IPS-11a (cell line): Measurements from ENCODE around the gene EIF4E3.

ENCODE experiments used
- H3K4me3 ChIP-seq: one replicate; pipeline ENCODE4 v1.5.1; 2013; ENCODE audit warnings: low read depth, low read length, control low read depth

Gene EIF4E3

GRCh38 chr3:71690341-71690841 lies 34.8 kb downstream of the EIF4E3 start:
- H3K4me3 ChIP-seq: no peak overlapping the region

GRCh38 chr3:71689291-71689690 lies 35.9 kb downstream of the EIF4E3 start:
- no peak overlapping the region for H3K4me3 ChIP-seq

DNA sequence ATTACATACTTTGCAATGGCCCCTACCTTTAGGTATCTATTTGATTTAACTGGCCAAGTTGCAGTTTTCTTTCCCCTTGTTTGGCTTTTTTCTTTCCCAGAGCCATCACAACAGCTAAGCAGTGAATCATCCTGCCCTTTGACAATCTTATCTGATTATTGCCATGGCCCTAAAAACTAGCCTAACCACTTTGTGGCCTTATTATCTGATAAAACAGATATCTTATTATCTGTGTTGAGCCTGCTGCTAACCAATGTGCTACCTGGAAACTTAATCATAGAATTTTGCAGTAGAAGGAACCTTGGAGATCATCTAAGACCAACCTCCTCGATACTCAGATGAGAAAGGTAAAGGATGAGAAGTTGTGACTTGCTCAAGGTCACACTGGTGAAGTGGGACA lies 37.1 kb downstream of the EIF4E3 start:
- no peak overlapping the region for H3K4me3 ChIP-seq

DNA sequence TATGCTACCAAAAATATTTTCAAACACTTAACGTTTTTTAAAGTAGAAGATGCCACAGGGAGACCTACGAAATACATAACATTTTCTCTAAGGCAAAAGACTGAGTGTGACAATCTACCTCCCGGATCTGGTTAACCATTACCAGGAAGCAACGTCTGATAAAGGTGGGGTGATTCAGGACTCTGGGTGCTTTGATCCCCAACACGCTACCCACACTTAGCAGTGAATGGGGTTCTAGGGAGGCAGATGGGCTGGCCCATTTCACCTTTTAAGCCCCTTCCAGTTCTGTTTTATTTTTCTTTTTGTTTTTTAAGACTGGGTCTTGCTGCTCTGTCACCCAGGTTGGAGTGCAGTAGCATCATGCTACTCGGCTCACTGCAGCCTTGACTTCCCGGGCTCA lies 39.5 kb downstream of the EIF4E3 start:
- H3K4me3 ChIP-seq: no peak overlapping the region

DNA sequence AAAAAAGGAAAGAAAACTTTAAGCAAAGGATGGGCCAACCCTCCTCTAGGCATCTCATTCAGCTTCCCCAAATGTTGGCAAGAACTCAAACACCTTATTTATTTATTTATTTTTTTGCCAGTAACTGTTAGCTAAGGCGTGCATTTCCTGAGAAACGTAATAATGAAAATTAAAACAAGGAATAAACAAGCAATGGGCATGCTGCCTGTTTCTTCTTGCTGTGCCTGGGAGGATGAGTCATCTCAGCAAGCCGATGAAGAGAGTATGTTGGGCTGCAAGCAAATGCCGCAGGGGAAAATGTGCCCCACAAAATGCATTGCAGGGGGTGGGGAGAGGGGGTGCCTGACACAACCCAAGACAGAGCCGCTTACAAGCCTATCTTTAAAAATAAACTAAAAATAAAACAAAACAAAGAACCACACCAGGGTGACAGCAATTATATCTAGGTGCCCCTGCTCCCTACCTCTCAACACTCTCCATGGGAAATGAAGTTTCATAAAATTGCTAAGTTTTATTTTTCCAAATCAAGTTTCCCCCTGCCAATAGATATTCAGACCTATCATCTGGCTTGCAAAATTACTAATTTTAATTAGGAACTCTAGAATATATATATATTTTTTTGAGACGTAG lies 40.3 kb downstream of the EIF4E3 start:
- H3K4me3 ChIP-seq: no peak overlapping the region

- no peak overlapping the region for H3K4me3 ChIP-seq
Observed at GRCh38 chr3:71684046-71684756, 41.0 kb downstream of the EIF4E3 start.

GRCh38 chr3:71681224-71681668 lies 44.0 kb downstream of the EIF4E3 start:
- no peak overlapping the region for H3K4me3 ChIP-seq

DNA sequence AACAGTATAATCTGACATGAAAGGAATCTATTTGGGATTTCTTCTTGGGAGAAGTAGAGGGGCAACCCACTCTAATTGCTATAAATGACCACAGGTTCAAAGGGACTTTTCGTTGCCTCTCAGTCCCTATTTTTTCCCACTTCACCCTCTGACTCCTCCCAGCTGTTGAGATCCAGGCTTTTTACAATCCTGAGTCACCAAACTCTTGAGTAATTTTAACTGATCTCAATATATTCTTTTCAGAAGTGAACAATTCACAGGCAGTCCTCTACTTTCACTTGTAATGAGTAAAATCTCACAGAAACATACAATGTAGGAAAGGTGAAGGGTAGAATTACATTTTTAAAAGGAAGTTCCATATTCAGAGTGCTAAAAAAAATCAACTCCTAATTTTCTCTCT lies 44.6 kb downstream of the EIF4E3 start:
- H3K4me3 ChIP-seq: no peak overlapping the region

DNA sequence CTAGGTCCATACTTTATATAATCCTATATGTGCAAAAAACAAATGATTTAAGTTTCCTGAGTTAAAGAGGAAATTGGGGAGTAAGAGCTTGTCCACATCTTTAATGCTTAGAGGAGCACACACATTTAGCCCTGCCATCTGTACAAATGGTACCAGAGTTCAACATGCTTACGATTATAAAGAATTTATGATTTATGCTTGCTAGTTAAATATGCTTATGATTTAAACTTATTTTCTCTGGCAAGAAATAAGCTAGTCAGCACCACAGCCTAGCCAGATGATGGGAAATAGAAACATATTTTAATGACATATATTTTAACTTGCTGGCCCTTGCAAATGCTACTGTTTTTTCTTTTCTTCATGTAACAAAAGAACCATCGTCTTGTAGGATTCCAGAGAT lies 48.3 kb downstream of the EIF4E3 start:
- no peak overlapping the region for H3K4me3 ChIP-seq

- no peak overlapping the region for H3K4me3 ChIP-seq
Observed at GRCh38 chr3:71673486-71673885, 51.7 kb downstream of the EIF4E3 start.

- H3K4me3 ChIP-seq: no peak overlapping the region
Observed at GRCh38 chr3:71672807-71673206, 52.4 kb downstream of the EIF4E3 start.

- H3K4me3 ChIP-seq: no peak overlapping the region
Observed at GRCh38 chr3:71672340-71672739, 52.9 kb downstream of the EIF4E3 start.

GRCh38 chr3:71671216-71671845 lies 53.9 kb downstream of the EIF4E3 start:
- H3K4me3 ChIP-seq: no peak overlapping the region

GRCh38 chr3:71662568-71662967 lies 62.6 kb downstream of the EIF4E3 start:
- no peak overlapping the region for H3K4me3 ChIP-seq

DNA sequence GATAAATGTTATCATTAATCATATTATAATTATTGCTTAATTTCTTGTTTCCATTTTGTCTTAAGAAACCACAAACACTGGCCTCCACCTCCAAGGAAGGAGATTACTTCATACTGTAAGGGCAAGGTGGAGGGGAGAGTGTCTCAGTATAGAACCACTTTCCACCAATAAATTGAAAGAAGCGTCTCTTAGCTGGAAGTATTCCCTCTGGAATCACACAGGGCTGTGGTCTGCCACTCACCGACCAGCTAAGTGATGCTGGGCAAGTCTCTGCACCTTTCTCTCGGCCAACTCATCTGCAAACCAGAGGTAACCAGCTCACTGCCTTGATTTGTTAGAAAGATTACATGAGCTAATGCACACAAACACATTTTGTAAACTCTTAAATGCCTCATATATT lies 63.1 kb downstream of the EIF4E3 start:
- no peak overlapping the region for H3K4me3 ChIP-seq

- H3K4me3 ChIP-seq: no peak overlapping the region
Observed at GRCh38 chr3:71659864-71660591, 65.2 kb downstream of the EIF4E3 start.

DNA sequence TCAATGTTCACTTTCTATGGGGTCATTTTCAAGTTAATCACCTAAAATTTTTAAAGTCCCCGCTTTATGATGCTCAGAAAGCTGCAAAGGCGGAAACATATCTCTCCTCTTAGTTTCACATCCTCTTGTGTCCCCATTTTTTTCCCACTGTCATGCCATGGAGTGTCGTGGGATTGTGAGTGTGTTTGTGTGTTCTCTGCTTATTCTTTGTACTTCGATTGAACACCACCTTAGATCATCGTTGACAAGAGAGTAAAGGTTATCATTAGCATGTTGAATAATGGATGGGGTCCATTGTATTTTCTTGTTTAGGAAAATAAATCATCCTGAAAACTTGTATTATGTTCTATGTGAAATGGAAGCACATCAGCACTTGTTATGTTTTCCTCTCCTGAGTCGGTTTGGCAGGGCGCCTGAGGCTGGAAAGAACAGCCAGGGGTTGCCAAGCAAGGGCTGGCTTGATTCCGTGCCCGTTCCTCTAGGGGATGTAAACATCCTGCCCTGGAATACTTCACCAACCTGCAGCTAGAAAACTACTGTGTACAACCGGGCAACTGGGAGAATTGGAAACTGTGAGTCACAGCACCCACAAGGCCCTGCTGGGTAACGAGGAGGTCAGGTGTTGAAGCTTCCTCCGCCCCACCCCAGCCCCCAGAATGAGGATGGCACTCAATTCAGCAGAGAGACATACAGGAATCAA lies 67.2 kb downstream of the EIF4E3 start:
- H3K4me3 ChIP-seq: no peak overlapping the region

DNA sequence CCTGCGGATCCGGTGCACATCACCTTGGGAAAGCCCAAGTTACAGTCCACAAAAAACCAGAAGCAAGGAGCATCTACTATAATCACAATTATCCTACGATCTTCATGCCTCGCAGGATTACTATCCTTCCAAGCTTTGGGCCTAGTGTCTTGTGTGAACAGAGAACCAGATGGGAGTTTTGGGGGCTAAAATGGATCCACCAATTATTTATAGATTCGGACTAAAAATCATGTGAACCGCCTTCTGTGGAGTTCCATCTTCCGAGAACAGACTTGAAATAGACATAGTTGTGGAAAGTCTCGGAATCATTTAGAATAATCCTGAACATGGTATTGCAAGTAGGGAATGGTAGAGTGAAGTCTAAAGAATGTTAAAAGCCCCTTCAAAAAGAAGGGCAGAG lies 70.1 kb downstream of the EIF4E3 start:
- no peak overlapping the region for H3K4me3 ChIP-seq

GRCh38 chr3:71653414-71653807 lies 71.8 kb downstream of the EIF4E3 start:
- no peak overlapping the region for H3K4me3 ChIP-seq

- no peak overlapping the region for H3K4me3 ChIP-seq
Observed at GRCh38 chr3:71652781-71653413, 72.3 kb downstream of the EIF4E3 start.
